GM21447 (cell line): ENCODE data around the gene GPR160.
A peak's percentile ranks its signal among the peaks of the same experiment; 100 is the strongest.
"Not testable (repeated sequence)": the region's sequence is repeated elsewhere in the genome, so short reads cannot be mapped to it uniquely, and the experiment has no call there.

ENCODE experiments used
- ATAC-seq: cut with Tn5 transposase; IDR thresholded peaks from one replicate; pipeline ENCODE4 v1.9.1; 2021; ENCODE audit not compliant: unreplicated experiment

Gene GPR160

GRCh38 chr3:170109579-170110293 is 71.9 kb downstream of the GPR160 start:
- ATAC-seq, result no peak

- ATAC-seq, result no peak
Observed at GRCh38 chr3:170111147-170111771, 73.5 kb downstream of the GPR160 start.

- not testable (repeated sequence) for ATAC-seq
Observed at GRCh38 chr3:170114165-170114564, 76.4 kb downstream of the GPR160 start.

- no peak for ATAC-seq
Observed at GRCh38 chr3:170117134-170117533, 79.3 kb downstream of the GPR160 start.

GRCh38 chr3:170128259-170128976 is 90.6 kb downstream of the GPR160 start:
- ATAC-seq, result peak; percentile 93

- peak; percentile 48 for ATAC-seq
Observed at GRCh38 chr3:170128977-170129431, 91.2 kb downstream of the GPR160 start.

- ATAC-seq, result no peak
Observed at GRCh38 chr3:170130532-170130931, 92.7 kb downstream of the GPR160 start.

- ATAC-seq, result no peak
Observed at GRCh38 chr3:170132335-170132734, 94.5 kb downstream of the GPR160 start.
